Measurements from ENCODE around the gene PRKN. TPM values are rescaled to one million over a fixed set of nuclear protein-coding genes. Genes with fewer than 3 reads are reported as not detected.

The PRKN gene
- total and polyA plus RNA-seq, 9 donors, result 3.0 to 15.0 (median 9.2) TPM

- H3K4me1 ChIP-seq (ENCODE audit: insufficient read depth), result no peaks in the 10 kb centered on the region
- no peaks in the 10 kb centered on the region for H3K27me3 ChIP-seq
- H3K9me3 ChIP-seq, result no peaks in the 10 kb centered on the region
- no peak for TF ChIP-seq POLR2A (IDR thresholded peaks at IDR 0.05)
- no peak overlapping the region for H3K27ac ChIP-seq
- intact Hi-C loops (cut with DNase I), result no loop called here
- no peak for DNase-seq
- no peaks in the 10 kb centered on the region for H3K36me3 ChIP-seq
- no peak overlapping the region for H3K4me3 ChIP-seq
- WGBS, 3 donors, result 40 to 78% (median 51%) methylated on average over 2 of the region's 2 CpGs
Measured at GRCh38 chr6:162090734-162091133, 636.8 kb downstream of the PRKN start.

GRCh38 chr6:162088091-162088490 lies 639.5 kb downstream of the PRKN start:
- no peaks in the 10 kb centered on the region for H3K36me3 ChIP-seq
- no peak overlapping the region for H3K27ac ChIP-seq
- 86 to 89% (median 87%) methylated on average over 2 of the region's 2 CpGs for WGBS, 3 donors
- no peak overlapping the region for H3K4me3 ChIP-seq
- H3K4me1 ChIP-seq (ENCODE audit: insufficient read depth), result no peaks in the 10 kb centered on the region
- DNase-seq, result no peak
- intact Hi-C loops (cut with DNase I), result no loop called here
- H3K27me3 ChIP-seq, result no peaks in the 10 kb centered on the region
- H3K9me3 ChIP-seq, result no peaks in the 10 kb centered on the region
- TF ChIP-seq POLR2A (IDR thresholded peaks at IDR 0.05) (no peak), CTCF (IDR thresholded peaks at IDR 0.05) (no peak), EP300 (IDR thresholded peaks at IDR 0.05) (no peak)

GRCh38 chr6:162085561-162085960 lies 642.0 kb downstream of the PRKN start:
- DNase-seq, result no peak
- Histone ChIP-seq H3K4me3 (no peak overlapping the region), H3K9me3 (no peaks in the 10 kb centered on the region), H3K27ac (no peak overlapping the region), H3K36me3 (no peaks in the 10 kb centered on the region), H3K4me1 (ENCODE audit: insufficient read depth) (no peaks in the 10 kb centered on the region), H3K27me3 (no peaks in the 10 kb centered on the region)
- intact Hi-C loops (cut with DNase I), result no loop called here
- 95 to 96% (median 95%) methylated on average over 1 of the region's 1 CpG for WGBS, 3 donors
- no peak for TF ChIP-seq POLR2A (IDR thresholded peaks at IDR 0.05)
- no peak for TF ChIP-seq EP300 (IDR thresholded peaks at IDR 0.05)
- no peak for TF ChIP-seq CTCF (IDR thresholded peaks at IDR 0.05)

- no peaks in the 10 kb centered on the region for H3K9me3 ChIP-seq
- no peaks in the 10 kb centered on the region for H3K36me3 ChIP-seq
- 91 to 100% (median 95%) methylated on average over 1 of the region's 1 CpG for WGBS, 3 donors
- no peaks in the 10 kb centered on the region for H3K27me3 ChIP-seq
- no peak overlapping the region for H3K27ac ChIP-seq
- TF ChIP-seq EP300 (IDR thresholded peaks at IDR 0.05), result no peak
- no peak for TF ChIP-seq CTCF (IDR thresholded peaks at IDR 0.05)
- no peak for TF ChIP-seq POLR2A (IDR thresholded peaks at IDR 0.05)
- no peak for DNase-seq
- intact Hi-C loops (cut with DNase I), result no loop called here
- H3K4me1 ChIP-seq (ENCODE audit: insufficient read depth), result no peaks in the 10 kb centered on the region
- no peak overlapping the region for H3K4me3 ChIP-seq
Measured at GRCh38 chr6:162082520-162082919, 645.0 kb downstream of the PRKN start.

GRCh38 chr6:162078667-162079066 lies 648.9 kb downstream of the PRKN start:
- Histone ChIP-seq H3K9me3 (no peaks in the 10 kb centered on the region), H3K27me3 (no peaks in the 10 kb centered on the region), H3K4me1 (ENCODE audit: insufficient read depth) (no peaks in the 10 kb centered on the region), H3K36me3 (no peaks in the 10 kb centered on the region), H3K27ac (no peak overlapping the region), H3K4me3 (no peak overlapping the region)
- no peak for DNase-seq
- 49 to 73% (median 58%) methylated on average over 4 of the region's 4 CpGs for WGBS, 3 donors
- no peak for TF ChIP-seq POLR2A (IDR thresholded peaks at IDR 0.05)
- TF ChIP-seq EP300 (IDR thresholded peaks at IDR 0.05), result no peak
- TF ChIP-seq CTCF (IDR thresholded peaks at IDR 0.05), result no peak
- intact Hi-C loops (cut with DNase I), result no loop called here
